Epithelial cell of proximal tubule (primary cell): Measurements from ENCODE around the gene ALKBH8. TPM values are rescaled to one million over a fixed set of nuclear protein-coding genes. Genes with fewer than 3 reads are reported as not detected.

Experiments used
- DNase-seq: peaks from one replicate; pipeline ENCODE4 v3.0.0-alpha.2; 2011; ENCODE audit warnings: low read depth
- H3K4me3 ChIP-seq: 2 replicates; pipeline ENCODE4 v1.5.1; 2011; ENCODE audit warnings: low read depth, mild to moderate bottlenecking, low read length
- total RNA-seq: library from RNA; depleted of rRNA; stranded (reverse); fragments of >200 nt; gene quantifications from 2 replicates; pipeline ENCODE4 v1.2.3, GENCODE V29; 2015
- TF ChIP-seq, protein P1 (sequence below): conservative IDR thresholded peaks from 2 replicates; pipeline ENCODE4 v1.5.1; 2012; ENCODE audit warnings: low read depth, mild to moderate bottlenecking, low read length

The ALKBH8 gene
- total RNA-seq, 1 donor from 2014 or later, result 7.4 TPM

GRCh38 chr11:107605061-107606006 is 39.8 kb upstream of the ALKBH8 start:
- no peak overlapping the region for H3K4me3 ChIP-seq
- DNase-seq, result no peak
- TF ChIP-seq, protein P1, sequence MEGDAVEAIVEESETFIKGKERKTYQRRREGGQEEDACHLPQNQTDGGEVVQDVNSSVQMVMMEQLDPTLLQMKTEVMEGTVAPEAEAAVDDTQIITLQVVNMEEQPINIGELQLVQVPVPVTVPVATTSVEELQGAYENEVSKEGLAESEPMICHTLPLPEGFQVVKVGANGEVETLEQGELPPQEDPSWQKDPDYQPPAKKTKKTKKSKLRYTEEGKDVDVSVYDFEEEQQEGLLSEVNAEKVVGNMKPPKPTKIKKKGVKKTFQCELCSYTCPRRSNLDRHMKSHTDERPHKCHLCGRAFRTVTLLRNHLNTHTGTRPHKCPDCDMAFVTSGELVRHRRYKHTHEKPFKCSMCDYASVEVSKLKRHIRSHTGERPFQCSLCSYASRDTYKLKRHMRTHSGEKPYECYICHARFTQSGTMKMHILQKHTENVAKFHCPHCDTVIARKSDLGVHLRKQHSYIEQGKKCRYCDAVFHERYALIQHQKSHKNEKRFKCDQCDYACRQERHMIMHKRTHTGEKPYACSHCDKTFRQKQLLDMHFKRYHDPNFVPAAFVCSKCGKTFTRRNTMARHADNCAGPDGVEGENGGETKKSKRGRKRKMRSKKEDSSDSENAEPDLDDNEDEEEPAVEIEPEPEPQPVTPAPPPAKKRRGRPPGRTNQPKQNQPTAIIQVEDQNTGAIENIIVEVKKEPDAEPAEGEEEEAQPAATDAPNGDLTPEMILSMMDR, result peak; percentile 21

DNA sequence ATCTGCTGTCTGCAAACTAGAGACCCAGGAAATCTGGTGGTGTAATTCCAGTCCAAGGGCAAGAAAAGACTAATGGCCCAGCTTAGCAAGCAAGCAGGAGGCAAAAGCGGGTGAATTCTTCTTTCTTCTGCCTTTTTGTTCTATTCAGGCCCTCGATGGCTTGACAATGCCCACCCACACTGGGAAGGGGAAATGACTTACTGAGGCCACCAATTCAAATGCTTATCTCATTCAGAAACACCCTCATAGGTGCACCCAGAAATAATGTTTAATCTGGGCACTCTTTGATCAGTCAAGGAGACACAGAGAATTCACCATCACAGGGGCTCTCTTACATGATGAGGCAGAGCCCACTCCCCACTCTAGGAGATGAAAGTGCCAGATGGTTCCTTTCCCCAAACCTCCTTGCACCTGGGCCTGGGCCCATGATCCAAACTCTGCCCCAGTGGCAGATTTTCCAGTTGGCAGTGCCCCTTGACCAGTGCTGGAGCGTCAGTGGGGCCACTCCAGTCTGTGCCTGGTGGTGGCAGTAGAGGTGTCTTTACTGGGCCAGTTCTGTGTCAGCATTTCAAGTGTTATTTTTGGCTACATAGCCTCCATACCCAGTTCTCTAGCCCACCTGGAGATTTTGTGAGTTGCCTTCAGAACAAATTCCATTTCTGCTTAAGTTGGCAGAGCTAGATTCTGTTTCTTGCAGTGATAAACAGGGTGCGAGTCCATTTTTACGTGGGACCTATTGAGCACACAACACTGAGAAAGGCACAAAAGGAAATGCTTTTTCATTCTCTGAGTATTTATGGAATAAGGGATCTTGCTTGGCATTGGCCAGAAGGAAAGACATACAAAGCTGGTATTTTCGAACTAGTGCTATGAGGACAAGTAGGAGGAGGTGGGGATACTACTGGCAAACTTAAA is 32.9 kb upstream of the ALKBH8 start:
- H3K4me3 ChIP-seq, result no peak overlapping the region
- TF ChIP-seq, protein P1, result peak; percentile 66
- DNase-seq, result no peak

DNA sequence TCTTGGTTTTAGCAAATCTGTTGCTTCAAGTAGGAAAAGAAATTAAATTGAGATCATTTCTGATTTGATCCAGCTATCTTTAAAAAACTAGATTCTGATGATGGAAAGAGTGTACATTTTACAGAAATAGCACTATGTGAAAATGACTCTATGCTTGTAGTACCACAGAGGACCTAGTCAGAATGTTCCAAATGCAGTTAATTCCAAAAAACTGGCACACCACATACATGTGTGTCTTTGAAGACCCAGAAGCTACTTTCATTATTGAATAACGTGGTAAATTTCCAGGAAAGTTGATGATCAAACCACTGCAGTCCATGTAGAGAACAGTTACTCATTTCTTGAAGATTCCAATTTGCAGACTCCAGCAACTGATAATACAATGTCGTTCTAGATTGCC is 29.2 kb upstream of the ALKBH8 start:
- no peak for DNase-seq
- H3K4me3 ChIP-seq, result no peak overlapping the region
- TF ChIP-seq, protein P1, result no peak

DNA sequence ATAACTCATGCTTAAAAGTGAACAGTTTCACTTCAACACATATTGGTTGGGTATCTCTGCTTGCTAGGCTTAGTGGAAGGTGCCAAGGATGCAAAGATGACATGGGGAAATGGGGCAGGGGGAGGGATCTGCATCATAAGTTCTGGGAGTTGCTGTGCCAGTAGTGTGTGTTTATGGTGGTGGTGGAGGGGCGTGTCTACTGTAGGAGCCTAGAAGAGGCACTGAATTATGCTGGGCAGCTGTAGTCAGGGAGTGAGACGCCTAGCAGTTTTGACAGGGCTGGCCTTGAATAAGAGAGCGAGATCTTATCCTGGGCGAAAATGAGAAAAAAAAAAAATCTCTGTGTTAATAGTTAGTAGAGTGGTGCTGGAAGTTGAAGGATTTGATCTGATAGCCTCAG is 28.4 kb upstream of the ALKBH8 start:
- TF ChIP-seq, protein P1, result no peak
- H3K4me3 ChIP-seq, result no peak overlapping the region
- DNase-seq, result no peak

DNA sequence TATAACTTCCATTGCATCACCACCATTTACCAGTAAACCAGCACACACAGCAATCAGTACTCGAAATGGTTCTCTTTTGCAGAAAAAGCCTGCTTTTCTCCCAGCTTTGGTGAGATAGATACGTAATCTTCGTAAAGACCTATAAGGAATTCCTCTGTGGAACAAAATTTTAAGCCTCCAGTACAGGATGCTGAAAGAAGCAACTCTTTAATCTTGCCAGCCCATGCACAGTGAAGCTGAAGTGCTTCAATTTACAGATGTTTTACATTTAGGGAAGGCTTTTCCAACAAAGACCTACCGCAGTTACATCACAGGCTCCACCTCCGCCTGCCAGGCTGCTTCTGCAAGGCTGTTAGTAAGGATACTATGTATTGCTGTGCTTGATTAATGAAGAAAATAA is 27.3 kb upstream of the ALKBH8 start:
- no peak for DNase-seq
- no peak overlapping the region for H3K4me3 ChIP-seq
- TF ChIP-seq, protein P1, result no peak

GRCh38 chr11:107592231-107592590 is 26.7 kb upstream of the ALKBH8 start:
- H3K4me3 ChIP-seq, result no peak overlapping the region
- TF ChIP-seq, protein P1, result no peak
- DNase-seq, result no peak
